ENCODE data around the gene KCNH6. TPM values are rescaled to one million over a fixed set of nuclear protein-coding genes. Genes with fewer than 3 reads are reported as not detected.

The KCNH6 gene
- total RNA-seq, 1 donor from 2014 or later = not detected

Other genes with a start within 250 kb of the KCNH6 start
- gene CYB561, start 77.1 kb upstream of the KCNH6 start, total RNA-seq = 26.1 and 34.6 TPM in 2 replicates
- 30.6 and 38.3 TPM in 2 replicates for gene ACE, start 46.3 kb upstream of the KCNH6 start, total RNA-seq
- gene DCAF7, start 27.1 kb downstream of the KCNH6 start, total RNA-seq = 24.0 and 31.3 TPM in 2 replicates
- 24.3 and 27.2 TPM in 2 replicates for gene TACO1, start 77.5 kb downstream of the KCNH6 start, total RNA-seq
- gene MAP3K3, start 99.1 kb downstream of the KCNH6 start, total RNA-seq = 104 and 125 TPM in 2 replicates
- gene LIMD2, start 176.8 kb downstream of the KCNH6 start, total RNA-seq = 14.5 and 24.9 TPM in 2 replicates
- gene STRADA, start 218.4 kb downstream of the KCNH6 start, total RNA-seq = 19.7 and 22.1 TPM in 2 replicates

Measured in pulmonary artery endothelial cell (primary cell).